Mesothelial cell of epicardium (in vitro differentiated cells): Measurements from ENCODE around the gene ST6GALNAC2. TPM values are rescaled to one million over a fixed set of nuclear protein-coding genes. Genes with fewer than 3 reads are reported as not detected.

Source experiments
- DNase-seq, 2 experiments: peaks; one replicate each; pipeline ENCODE4 v3.0.0; 2021; ENCODE audit warnings: low spot score in 2 of 2; ENCODE audit not compliant: unreplicated experiment in 2 of 2
- H3K27ac Mint-ChIP-seq: 2 replicates; pipeline ENCODE4 v1.8.0; 2021; ENCODE audit warnings: mixed read lengths
- H3K27me3 Mint-ChIP-seq: 2 replicates; pipeline ENCODE4 v1.8.0; 2021; ENCODE audit warnings: low read depth, mixed read lengths
- H3K36me3 Mint-ChIP-seq: 2 replicates; pipeline ENCODE4 v1.8.0; 2021; ENCODE audit warnings: mixed read lengths
- H3K4me1 Mint-ChIP-seq: 2 replicates; pipeline ENCODE4 v1.8.0; 2021; ENCODE audit warnings: mixed read lengths
- H3K4me3 Mint-ChIP-seq: 2 replicates; pipeline ENCODE4 v1.8.0; 2021; ENCODE audit warnings: mild to moderate bottlenecking, moderate library complexity, mixed read lengths
- H3K9me3 Mint-ChIP-seq: 2 replicates; pipeline ENCODE4 v1.8.0; 2021; ENCODE audit warnings: mixed read lengths
- CTCF ChIP-seq: fragments of 200-600 bp; sonication (generic); IDR thresholded peaks from one replicate; pipeline ENCODE4 v1.5.0; 2021; ENCODE audit warnings: antibody characterized with exemption; ENCODE audit not compliant: unreplicated experiment
- total RNA-seq: library from RNA; stranded (reverse); gene quantifications from 3 replicates; pipeline ENCODE4 v1.2.1, GENCODE V29; 2021

Gene ST6GALNAC2
- total RNA-seq, 1 donor from 2014 or later, result 1.3 TPM

GRCh38 chr17:76627510-76627909 lies 41.9 kb upstream of the ST6GALNAC2 start:
- TF ChIP-seq CTCF, result no peak
- Mint-ChIP-seq H3K27me3 (peaks cover 2% of the 10 kb centered on the region), H3K36me3 (no peaks in the 10 kb centered on the region), H3K4me3 (no peak overlapping the region), H3K4me1 (peaks cover 17% of the 10 kb centered on the region), H3K27ac (no peak overlapping the region), H3K9me3 (no peaks in the 10 kb centered on the region)
- DNase-seq, result no peak

- Mint-ChIP-seq H3K27ac (no peak overlapping the region), H3K4me1 (peaks cover 8% of the 10 kb centered on the region), H3K27me3 (peaks cover 2% of the 10 kb centered on the region), H3K9me3 (no peaks in the 10 kb centered on the region), H3K4me3 (no peak overlapping the region), H3K36me3 (no peaks in the 10 kb centered on the region)
- TF ChIP-seq CTCF, result no peak
- no peak for DNase-seq
These were observed 40.8 kb upstream of the ST6GALNAC2 start for GRCh38 chr17:76626442-76626841.

GRCh38 chr17:76625496-76625895 lies 39.8 kb upstream of the ST6GALNAC2 start:
- H3K4me3 Mint-ChIP-seq, result no peak overlapping the region
- no peaks in the 10 kb centered on the region for H3K36me3 Mint-ChIP-seq
- H3K4me1 Mint-ChIP-seq, result peaks cover 8% of the 10 kb centered on the region
- peaks cover 2% of the 10 kb centered on the region for H3K27me3 Mint-ChIP-seq
- H3K9me3 Mint-ChIP-seq, result no peaks in the 10 kb centered on the region
- no peak for TF ChIP-seq CTCF
- no peak for DNase-seq
- no peak overlapping the region for H3K27ac Mint-ChIP-seq

- Mint-ChIP-seq H3K4me1 (peaks cover 8% of the 10 kb centered on the region), H3K4me3 (no peak overlapping the region), H3K27me3 (peaks cover 2% of the 10 kb centered on the region), H3K27ac (no peak overlapping the region), H3K9me3 (no peaks in the 10 kb centered on the region), H3K36me3 (no peaks in the 10 kb centered on the region)
- peak; percentile 61 to 86 for DNase-seq
- TF ChIP-seq CTCF, result peak; percentile 96
These were observed 37.8 kb upstream of the ST6GALNAC2 start for GRCh38 chr17:76623271-76624146.

GRCh38 chr17:76617838-76618237 lies 32.2 kb upstream of the ST6GALNAC2 start:
- Mint-ChIP-seq H3K27ac (no peak overlapping the region), H3K9me3 (no peaks in the 10 kb centered on the region), H3K4me3 (no peak overlapping the region), H3K36me3 (no peaks in the 10 kb centered on the region), H3K27me3 (no peaks in the 10 kb centered on the region), H3K4me1 (no peaks in the 10 kb centered on the region)
- DNase-seq, result no peak
- no peak for TF ChIP-seq CTCF
